A673 (cell line): ENCODE measurements around the gene ELOVL3.

Experiments used
- CTCF ChIP-seq: fragments of 300-800, 200-600 bp; sonication (generic); conservative IDR thresholded peaks from 2 replicates; pipeline ENCODE4 v1.5.1; 2017; ENCODE audit warnings: low read depth, mild to moderate bottlenecking, antibody characterized with exemption, low read length, moderate library complexity, mixed read lengths
- EZH2 ChIP-seq: fragments of 200-600 bp; sonication (generic); IDR thresholded peaks from 2 replicates; pipeline ENCODE4 v1.6.1; 2017; ENCODE audit warnings: borderline replicate concordance, low read depth, mild to moderate bottlenecking, mixed read lengths, antibody characterized with exemption, low read length; ENCODE audit not compliant: poor library complexity, severe bottlenecking

GRCh38 chr10:102230861-102231356 is 4.8 kb downstream of the ELOVL3 start:
- peak; percentile 55 for TF ChIP-seq CTCF
- TF ChIP-seq EZH2 = no peak
